IMR-90 (cell line): ENCODE measurements around the gene EHF.

Source experiments
- CTCF ChIP-seq: conservative IDR thresholded peaks from 2 replicates; pipeline ENCODE4 v1.5.1; 2012; ENCODE audit warnings: mild to moderate bottlenecking, low read depth, low read length, improper control_type of control experiment
- MAFK ChIP-seq: IDR thresholded peaks from 2 replicates; pipeline ENCODE4 v1.6.1; 2012; ENCODE audit warnings: low read depth, low read length, improper control_type of control experiment
- MXI1 ChIP-seq: IDR thresholded peaks from 2 replicates; pipeline ENCODE4 v1.6.1; 2012; ENCODE audit warnings: low read depth, mild to moderate bottlenecking, low read length, moderate library complexity, borderline replicate concordance
- POLR2A ChIP-seq: IDR thresholded peaks from 2 replicates; pipeline ENCODE4 v1.6.1; 2012; ENCODE audit warnings: mild to moderate bottlenecking, low read depth, low read length
- RAD21 ChIP-seq: IDR thresholded peaks from 2 replicates; pipeline ENCODE4 v1.6.1; 2012; ENCODE audit warnings: low read length, improper control_type of control experiment
- RCOR1 ChIP-seq: IDR thresholded peaks from 2 replicates; pipeline ENCODE4 v1.6.1; 2012; ENCODE audit warnings: mild to moderate bottlenecking, low read length, improper control_type of control experiment; ENCODE audit not compliant: insufficient replicate concordance
- SMC3 ChIP-seq: fragments of 150-350 bp; IDR thresholded peaks from 2 replicates; pipeline ENCODE4 v1.6.1; 2016; ENCODE audit warnings: low read depth, mild to moderate bottlenecking, antibody characterized with exemption, low read length, moderate library complexity
- TF ChIP-seq, protein P1 (sequence below): fragments of 150-350 bp; IDR thresholded peaks from 2 replicates; pipeline ENCODE4 v1.6.1; 2017; ENCODE audit warnings: mild to moderate bottlenecking, antibody characterized with exemption, low read length, low read depth

DNA sequence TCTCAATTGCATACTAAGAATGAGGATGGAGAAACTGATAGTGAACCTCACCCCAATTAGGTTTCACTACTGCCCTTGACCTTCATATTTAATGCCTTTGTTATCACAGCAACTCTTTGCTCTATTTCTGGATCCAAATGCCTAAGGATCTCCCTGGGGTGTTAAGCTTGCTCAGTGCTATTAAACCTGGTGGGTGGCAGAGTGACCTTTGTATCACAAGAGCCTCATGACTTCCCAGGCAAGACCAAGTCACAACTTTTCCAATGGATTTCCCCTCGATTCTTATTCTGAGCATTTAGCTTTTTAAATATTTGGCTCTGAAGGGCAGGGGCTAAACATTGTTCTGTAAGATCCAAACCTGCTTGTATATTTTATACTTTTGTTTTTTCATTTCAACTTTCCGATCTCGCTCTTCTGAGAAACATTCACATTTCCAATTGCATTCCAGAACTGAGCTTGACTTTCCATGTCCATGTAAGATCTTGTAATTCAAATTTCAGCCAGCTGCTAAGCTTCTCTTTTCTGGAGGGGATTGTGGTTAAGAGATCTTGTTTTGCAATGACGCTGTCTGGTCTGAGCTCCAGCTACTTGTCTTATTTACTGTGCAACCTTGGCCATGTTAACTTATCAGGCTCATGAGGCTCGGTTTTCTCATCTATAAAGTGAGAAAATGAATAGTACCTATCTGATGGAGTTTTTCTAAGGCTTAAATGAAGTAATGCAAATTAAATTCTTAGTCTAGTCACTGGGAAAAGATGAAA is 6.4 kb upstream of the EHF start:
- TF ChIP-seq CTCF (no peak), POLR2A (no peak), SMC3 (no peak), RAD21 (no peak), MAFK (no peak), RCOR1 (no peak), MXI1 (no peak)
- TF ChIP-seq, protein P1, sequence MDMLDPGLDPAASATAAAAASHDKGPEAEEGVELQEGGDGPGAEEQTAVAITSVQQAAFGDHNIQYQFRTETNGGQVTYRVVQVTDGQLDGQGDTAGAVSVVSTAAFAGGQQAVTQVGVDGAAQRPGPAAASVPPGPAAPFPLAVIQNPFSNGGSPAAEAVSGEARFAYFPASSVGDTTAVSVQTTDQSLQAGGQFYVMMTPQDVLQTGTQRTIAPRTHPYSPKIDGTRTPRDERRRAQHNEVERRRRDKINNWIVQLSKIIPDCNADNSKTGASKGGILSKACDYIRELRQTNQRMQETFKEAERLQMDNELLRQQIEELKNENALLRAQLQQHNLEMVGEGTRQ = no peak
